ACC112 (cell line): Measurements from ENCODE around the gene TMEM54.

Experiments
- H2AFZ ChIP-seq: fragments of 200-600 bp; sonication (generic); one replicate; pipeline ENCODE4 v1.6.0; 2017; ENCODE audit warnings: antibody characterized with exemption, low read length; ENCODE audit not compliant: unreplicated experiment
- H3K27ac ChIP-seq: fragments of 200-600 bp; sonication (generic); 2 replicates; pipeline ENCODE4 v1.5.1; 2014; ENCODE audit warnings: low read depth, mild to moderate bottlenecking, antibody characterized with exemption, low read length, moderate library complexity
- H3K27me3 ChIP-seq: fragments of 200-600 bp; sonication (generic); 2 replicates; pipeline ENCODE4 v1.6.1; 2014; ENCODE audit warnings: mild to moderate bottlenecking, antibody characterized with exemption, low read length, moderate library complexity, mixed read lengths; ENCODE audit not compliant: insufficient read depth
- H3K36me3 ChIP-seq: fragments of 200-600 bp; sonication (generic); 2 replicates; pipeline ENCODE4 v1.6.1; 2016; ENCODE audit warnings: mild to moderate bottlenecking, antibody characterized with exemption, low read length, moderate library complexity, mixed read lengths; ENCODE audit not compliant: insufficient read depth
- H3K4me1 ChIP-seq: fragments of 200-600 bp; sonication (generic); one replicate; pipeline ENCODE4 v1.6.1; 2016; ENCODE audit warnings: low read length, mixed read lengths; ENCODE audit not compliant: insufficient read depth, unreplicated experiment, control insufficient read depth
- H3K4me3 ChIP-seq: fragments of 200-600 bp; sonication (generic); 2 replicates; pipeline ENCODE4 v1.5.1; 2014; ENCODE audit warnings: mild to moderate bottlenecking, low read depth, low read length
- H3K79me2 ChIP-seq: fragments of 200-600 bp; sonication (generic); one replicate; pipeline ENCODE4 v1.6.0; 2016; ENCODE audit warnings: low read length; ENCODE audit not compliant: control insufficient read depth, unreplicated experiment, insufficient read depth

Gene TMEM54

DNA sequence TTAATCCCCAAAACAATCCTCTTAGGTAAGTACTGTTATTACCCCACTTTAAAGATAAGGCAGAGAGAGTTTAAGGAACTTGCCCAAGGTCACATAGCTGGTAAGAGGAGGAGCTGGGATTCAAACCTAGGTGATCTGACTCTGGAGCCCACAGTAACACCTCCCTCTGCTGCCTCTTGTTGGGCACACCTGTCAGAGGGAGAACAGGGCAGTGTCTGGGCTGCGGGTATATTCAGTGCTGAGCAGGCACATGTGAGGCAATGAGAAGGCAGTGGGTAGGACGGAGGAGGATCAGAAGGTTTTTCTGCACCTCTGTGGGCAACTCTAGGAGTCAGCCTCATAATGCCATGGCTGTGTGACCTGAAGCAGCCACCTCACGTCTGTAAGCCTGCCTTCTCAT lies 13.1 kb downstream of the TMEM54 start:
- peaks cover 59% of the 10 kb centered on the region for H3K27me3 ChIP-seq
- H3K36me3 ChIP-seq: no peaks in the 10 kb centered on the region

DNA sequence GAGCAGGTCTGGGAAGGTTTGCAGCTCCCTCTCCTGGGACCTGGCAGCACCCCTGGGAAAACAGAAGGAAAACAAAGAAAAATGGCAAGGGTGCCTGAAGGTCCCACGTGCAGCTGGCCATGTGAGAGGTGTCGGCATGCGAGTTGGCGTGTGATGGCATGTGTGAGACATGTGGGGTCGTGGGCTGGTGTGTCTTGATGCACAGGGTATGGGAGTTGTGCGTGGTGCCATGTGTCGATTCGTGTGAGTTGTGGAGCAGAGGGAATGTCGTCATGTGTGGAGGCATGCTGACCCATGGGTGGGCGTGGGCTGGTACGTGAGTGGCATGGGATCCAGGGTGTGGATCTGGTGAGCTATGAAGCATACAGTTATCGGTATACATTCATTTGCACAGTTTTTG lies 13.6 kb downstream of the TMEM54 start:
- peaks cover 59% of the 10 kb centered on the region for H3K27me3 ChIP-seq

More for the DNA sequence above, 13.1 kb downstream of the TMEM54 start:
- no peak overlapping the region for H3K27ac ChIP-seq
- no peaks in the 10 kb centered on the region for H3K4me1 ChIP-seq
- no peaks in the 10 kb centered on the region for H3K79me2 ChIP-seq
- no peak overlapping the region for H3K4me3 ChIP-seq
- H2AFZ ChIP-seq: no peak overlapping the region

DNA sequence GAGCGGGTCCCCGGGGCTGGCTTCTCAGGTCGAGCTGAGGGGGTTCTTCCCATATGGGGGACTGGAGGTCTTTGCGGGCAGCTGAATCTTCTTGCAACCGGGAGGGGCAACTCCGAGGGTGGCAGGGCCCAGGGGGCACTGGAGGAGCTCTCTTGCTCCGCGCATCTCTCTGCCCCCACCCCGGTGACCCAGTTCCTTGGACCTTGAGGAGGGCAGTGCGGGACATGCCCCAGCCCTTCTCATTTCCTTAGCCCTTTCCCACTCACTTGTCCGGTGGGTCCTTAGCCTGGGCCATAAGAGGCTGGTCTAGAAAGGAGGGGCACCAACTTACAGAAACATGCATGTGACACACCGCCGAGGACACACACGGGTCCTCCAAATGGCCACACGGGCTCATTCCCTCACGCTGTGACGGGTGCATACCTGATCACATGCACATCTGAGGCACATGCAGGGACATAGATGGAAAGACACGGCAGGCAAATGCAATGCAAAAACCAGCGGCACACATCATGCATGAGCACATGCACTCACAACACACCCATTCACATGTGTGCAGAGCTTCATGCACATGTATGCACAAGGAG lies 14.3 kb downstream of the TMEM54 start:
- peaks cover 6% of the 10 kb centered on the region for H3K4me1 ChIP-seq
- H3K4me3 ChIP-seq: no peak overlapping the region
- no peak overlapping the region for H2AFZ ChIP-seq
- no peaks in the 10 kb centered on the region for H3K36me3 ChIP-seq
- H3K27me3 ChIP-seq: peaks cover 53% of the 10 kb centered on the region
- no peak overlapping the region for H3K27ac ChIP-seq
- no peaks in the 10 kb centered on the region for H3K79me2 ChIP-seq

More for the DNA sequence above, 13.6 kb downstream of the TMEM54 start:
- Histone ChIP-seq H3K27ac (no peak overlapping the region), H3K4me1 (no peaks in the 10 kb centered on the region), H3K36me3 (no peaks in the 10 kb centered on the region), H3K79me2 (no peaks in the 10 kb centered on the region), H2AFZ (no peak overlapping the region), H3K4me3 (no peak overlapping the region)

DNA sequence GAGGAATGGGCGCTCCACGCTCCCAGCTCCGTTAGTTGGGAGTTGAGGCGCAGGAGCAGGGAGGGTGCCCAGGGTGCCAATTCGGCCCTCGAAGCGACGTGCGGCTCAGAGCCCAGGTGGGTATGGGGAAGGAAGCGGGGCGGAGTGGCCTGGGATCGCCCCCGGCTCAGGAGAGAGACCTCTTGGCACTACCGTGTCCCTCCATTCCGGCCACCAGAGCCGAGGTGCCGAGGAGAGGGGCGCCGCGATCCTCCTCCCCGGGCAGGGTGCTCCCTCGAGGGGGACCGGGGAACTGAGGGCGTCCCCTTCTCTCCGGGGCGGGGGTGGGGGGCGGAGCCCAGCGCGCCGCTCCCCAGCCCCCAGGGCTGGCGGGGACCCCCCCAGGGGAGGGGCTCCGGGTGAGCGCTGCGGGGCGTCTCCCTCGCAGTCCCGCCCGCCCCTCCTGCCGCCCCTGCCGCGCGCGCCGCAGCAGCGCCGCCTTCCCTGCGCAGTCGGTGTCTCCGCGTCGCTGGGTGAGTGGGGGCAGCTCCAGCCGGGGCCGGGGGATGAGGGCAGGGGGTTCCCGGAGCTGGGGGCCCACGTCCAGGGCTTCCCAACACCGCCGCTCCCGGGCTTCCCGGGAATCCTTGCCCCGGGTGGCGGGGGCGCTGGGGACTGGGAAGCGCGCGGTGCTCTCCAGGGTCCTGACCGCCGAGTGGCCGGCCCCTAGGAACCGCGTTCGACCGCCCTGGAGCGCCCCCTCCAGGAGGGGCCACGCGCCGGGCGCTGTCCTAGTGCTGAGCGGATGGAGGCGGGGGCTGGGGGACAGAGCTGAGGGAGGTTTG lies 15.0 kb downstream of the TMEM54 start, which contains the start of gene HPCA:
HPCA (plus strand) TSS at position 488 of the 824 bp plus-strand sequence. CDS start 2,408 bp downstream, outside the sequence.
- H3K36me3 ChIP-seq: no peaks in the 10 kb centered on the region
- peaks cover 8% of the 10 kb centered on the region for H3K4me1 ChIP-seq
- no peak within 1 kb of the TSS for H2AFZ ChIP-seq
- H3K27me3 ChIP-seq: peaks cover 49% of the 10 kb centered on the region
- H3K27ac ChIP-seq: no peak within 1 kb of the TSS
- no peak within 1 kb of the TSS for H3K4me3 ChIP-seq
- H3K79me2 ChIP-seq: no peaks in the 10 kb centered on the region

DNA sequence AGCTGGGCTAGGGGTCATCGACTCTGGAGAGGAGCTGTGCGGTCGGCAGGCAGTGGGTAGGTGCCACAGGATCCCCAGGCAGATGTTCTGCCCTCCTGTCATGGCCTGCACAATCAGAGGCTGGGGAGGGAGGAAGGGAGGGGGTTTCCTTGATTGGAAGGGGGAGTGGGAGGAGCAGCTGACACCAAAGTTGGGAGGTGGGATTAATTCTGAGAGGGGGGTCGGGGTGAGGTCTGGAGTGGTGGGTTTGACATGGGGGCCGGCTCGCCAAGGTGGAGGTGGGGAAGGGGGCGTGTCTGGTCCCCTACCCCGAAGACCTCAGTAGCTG lies 15.5 kb downstream of the TMEM54 start:
- Histone ChIP-seq H3K4me3 (no peak overlapping the region), H3K27me3 (peaks cover 49% of the 10 kb centered on the region)

DNA sequence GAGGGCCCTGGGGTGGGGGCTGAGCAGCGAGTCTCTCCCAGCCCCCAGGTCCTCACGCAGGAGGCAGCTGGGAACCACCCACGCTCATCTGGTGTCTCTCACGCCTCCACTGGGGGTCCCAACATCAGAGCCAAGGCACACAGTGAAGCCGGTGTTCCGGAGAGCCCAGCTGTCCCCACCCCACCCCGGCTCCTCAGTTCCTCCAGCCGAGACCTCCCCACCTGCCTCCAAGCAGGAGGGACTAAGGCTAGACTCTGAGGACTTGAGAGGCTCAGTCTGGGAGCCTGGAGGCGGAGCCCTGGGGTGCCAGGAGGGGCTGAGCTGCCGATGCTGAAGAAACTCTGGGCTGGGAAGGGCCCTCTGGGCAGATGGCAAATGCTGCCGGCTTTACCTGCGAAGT lies 16.5 kb downstream of the TMEM54 start:
- Histone ChIP-seq H3K36me3 (no peaks in the 10 kb centered on the region), H3K79me2 (no peaks in the 10 kb centered on the region), H3K27me3 (peaks cover 49% of the 10 kb centered on the region), H3K4me1 (peaks cover 8% of the 10 kb centered on the region), H3K4me3 (no peak overlapping the region), H2AFZ (no peak overlapping the region), H3K27ac (no peak overlapping the region)

More for the DNA sequence above, 15.5 kb downstream of the TMEM54 start:
- H3K79me2 ChIP-seq: no peaks in the 10 kb centered on the region
- H3K27ac ChIP-seq: no peak overlapping the region
- H3K4me1 ChIP-seq: peaks cover 8% of the 10 kb centered on the region
- H3K36me3 ChIP-seq: no peaks in the 10 kb centered on the region
- H2AFZ ChIP-seq: no peak overlapping the region

DNA sequence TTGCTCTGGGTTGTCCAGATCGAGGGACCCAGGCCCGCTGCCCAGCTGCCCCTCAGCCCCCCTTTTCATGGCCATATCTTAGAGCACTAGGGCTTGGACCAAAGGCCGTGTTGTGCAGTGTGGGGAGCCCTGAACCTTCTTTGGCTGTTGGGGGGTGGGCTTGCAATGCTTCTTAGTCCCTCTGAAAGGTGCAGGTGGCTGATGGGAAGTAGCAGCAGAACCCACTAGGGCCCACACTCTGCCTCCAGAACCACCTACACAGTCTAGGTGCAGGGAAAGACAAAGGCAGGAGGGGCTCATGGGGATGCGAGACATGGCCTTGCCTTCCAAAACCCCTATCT lies 17.2 kb downstream of the TMEM54 start:
- H3K27ac ChIP-seq: no peak overlapping the region
- H3K36me3 ChIP-seq: no peaks in the 10 kb centered on the region
- no peak overlapping the region for H2AFZ ChIP-seq
- H3K79me2 ChIP-seq: no peaks in the 10 kb centered on the region
- H3K4me3 ChIP-seq: no peak overlapping the region
- peaks cover 44% of the 10 kb centered on the region for H3K27me3 ChIP-seq
- H3K4me1 ChIP-seq: peaks cover 8% of the 10 kb centered on the region

DNA sequence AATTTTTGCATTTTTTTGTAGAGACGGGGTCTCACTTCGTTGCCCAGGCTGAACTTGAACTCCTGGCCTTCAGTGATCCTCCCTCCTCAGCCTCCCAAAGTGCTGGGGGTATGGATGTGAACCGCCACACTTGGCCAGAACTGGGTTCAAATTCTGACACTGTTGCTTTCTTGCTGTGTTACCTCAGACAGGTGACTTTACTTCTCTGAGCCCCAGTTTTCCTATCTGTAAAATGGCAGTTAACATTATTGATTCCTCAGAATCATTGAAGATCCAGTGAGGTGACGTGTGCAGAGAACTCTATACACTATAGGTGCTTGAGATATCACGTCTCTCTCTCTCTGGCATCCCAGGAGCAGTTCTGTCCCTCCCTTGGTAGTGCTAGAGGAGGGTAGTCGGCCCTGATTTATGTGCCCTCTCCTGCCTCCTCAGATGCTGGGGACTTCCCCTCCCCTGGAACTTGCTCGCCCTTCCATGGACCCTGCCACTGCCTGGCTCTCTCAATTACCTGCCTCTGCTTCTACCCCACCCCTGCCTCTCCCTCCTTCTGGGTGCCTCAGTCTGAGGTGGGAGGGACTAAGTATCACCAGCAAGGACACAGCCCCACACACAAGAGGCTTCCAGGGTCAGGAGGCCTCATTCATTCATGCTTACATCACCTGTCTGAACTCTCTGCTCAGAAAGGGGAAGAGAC lies 17.7 kb downstream of the TMEM54 start:
- no peak overlapping the region for H2AFZ ChIP-seq
- H3K27me3 ChIP-seq: peaks cover 41% of the 10 kb centered on the region
- peaks cover 8% of the 10 kb centered on the region for H3K4me1 ChIP-seq
- H3K27ac ChIP-seq: no peak overlapping the region
- no peaks in the 10 kb centered on the region for H3K79me2 ChIP-seq
- no peaks in the 10 kb centered on the region for H3K36me3 ChIP-seq
- H3K4me3 ChIP-seq: no peak overlapping the region

DNA sequence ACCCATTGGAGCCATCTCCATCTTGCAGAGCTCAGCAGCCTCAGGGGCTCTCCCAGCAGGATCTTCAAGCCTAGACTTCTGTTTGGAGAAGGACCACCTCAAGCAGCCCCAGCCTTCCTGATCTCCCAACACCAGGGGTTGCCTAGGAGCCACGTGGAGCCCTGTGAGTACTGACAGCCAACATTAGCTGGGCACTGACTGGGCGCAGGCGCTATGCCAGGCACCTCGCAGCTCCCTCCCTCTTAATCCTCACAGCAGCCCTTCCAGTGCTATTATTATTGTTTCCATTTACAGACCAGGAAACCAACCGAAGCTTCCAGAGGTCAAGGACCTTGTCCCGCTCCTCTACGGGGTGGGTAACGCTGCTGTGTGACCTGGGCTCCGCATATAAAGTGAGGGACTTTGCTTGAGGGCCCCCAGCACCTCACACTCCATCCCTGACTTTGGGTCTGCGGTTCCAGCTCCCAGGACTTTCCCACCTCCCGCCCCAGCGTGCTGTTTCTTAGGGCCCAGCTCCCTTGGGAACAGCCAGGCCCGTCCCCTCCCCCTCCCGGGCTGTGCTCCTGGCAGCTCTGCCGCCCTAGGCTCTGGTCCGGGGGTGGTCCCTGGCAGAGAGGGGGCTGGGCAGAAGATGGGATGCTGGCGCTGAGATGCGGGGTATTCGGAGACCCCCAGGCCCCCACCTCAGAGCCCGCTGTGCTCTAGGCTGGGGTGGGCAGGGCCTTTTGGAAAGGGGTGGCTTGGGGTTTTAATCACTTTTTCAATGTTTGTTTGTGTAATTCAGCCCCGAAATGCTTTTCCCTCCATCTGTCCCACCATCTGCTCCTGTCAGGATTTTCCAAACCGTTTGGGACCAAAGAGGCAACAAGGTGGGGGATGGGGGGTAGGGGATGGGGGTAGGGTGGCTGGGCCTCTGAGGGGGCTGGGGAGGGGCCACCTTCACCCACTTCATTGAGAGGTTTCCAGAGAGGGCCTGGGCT lies 19.0 kb downstream of the TMEM54 start:
- no peaks in the 10 kb centered on the region for H3K36me3 ChIP-seq

DNA sequence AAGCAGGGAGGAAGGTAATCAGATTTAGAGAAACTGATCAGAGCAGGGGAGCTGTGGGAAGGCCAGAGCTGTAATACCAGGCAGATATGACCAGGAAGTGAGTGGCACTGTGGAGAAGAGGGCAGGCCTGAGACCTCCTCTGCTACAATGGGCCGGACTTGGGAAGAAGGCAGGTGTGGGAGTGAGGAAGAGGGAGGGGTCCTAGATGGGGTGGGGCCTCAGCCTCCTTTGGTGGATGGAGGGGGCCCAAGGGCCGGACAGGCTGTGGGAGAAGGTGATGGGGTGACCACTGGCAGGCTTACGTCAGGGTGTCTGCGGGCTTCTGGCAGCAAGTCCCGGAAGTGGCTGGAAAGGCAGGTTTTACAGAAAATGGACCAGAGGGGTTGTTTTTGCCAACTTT lies 19.9 kb downstream of the TMEM54 start:
- Histone ChIP-seq H3K4me1 (peaks cover 8% of the 10 kb centered on the region), H3K36me3 (no peaks in the 10 kb centered on the region), H3K4me3 (no peak overlapping the region), H3K27me3 (peaks cover 23% of the 10 kb centered on the region), H3K27ac (no peak overlapping the region), H2AFZ (no peak overlapping the region), H3K79me2 (no peaks in the 10 kb centered on the region)

More for the DNA sequence above, 19.0 kb downstream of the TMEM54 start:
- Histone ChIP-seq H3K27ac (no peak overlapping the region), H3K4me3 (no peak overlapping the region), H2AFZ (no peak overlapping the region), H3K27me3 (peaks cover 30% of the 10 kb centered on the region), H3K79me2 (no peaks in the 10 kb centered on the region), H3K4me1 (peaks cover 8% of the 10 kb centered on the region)
